ENCODE data around the gene TRIM42.

The TRIM42 gene

GRCh38 chr3:140709751-140710150 lies 31.9 kb downstream of the TRIM42 start:
- in situ Hi-C loops (cut with MboI; ENCODE audit: low sequenced_read_pairs) = no loop called here

- in situ Hi-C loops (cut with MboI; ENCODE audit: low sequenced_read_pairs) = no loop called here
Observed at GRCh38 chr3:140710711-140711389, 33.0 kb downstream of the TRIM42 start.

DNA sequence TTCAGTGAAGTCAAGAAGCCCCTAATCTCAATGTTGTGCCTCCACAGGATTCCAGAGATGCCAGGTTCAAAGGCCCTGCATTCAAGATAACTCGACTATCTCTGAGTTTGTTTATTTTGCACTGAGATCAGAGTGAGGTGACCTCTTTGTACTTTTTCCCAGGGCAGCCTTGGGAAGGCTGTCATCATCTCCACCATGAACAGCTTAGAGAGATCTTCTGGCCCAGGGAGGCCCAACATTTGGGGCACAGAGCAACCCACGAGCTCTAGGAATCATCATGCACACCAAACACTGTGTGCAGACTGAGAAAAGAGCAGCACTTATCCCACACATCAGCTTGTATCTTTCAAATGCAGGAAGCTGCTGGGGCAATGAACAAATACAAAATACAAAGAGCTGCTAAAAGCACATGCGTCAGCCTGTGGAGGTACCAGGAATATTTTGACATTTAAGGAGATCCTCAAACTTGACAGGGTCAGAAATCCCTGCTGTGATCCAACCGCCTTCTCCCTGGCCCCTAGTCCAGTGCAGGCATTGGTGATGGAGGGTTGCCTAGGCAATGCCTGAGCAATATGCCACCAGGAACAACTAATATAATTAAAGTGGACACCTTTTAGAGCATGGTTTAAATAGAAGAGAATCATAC lies 33.6 kb downstream of the TRIM42 start:
- in situ Hi-C loops (cut with MboI; ENCODE audit: low sequenced_read_pairs) = no loop called here

GRCh38 chr3:140712301-140712700 lies 34.4 kb downstream of the TRIM42 start:
- in situ Hi-C loops (cut with MboI; ENCODE audit: low sequenced_read_pairs) = no loop called here

DNA sequence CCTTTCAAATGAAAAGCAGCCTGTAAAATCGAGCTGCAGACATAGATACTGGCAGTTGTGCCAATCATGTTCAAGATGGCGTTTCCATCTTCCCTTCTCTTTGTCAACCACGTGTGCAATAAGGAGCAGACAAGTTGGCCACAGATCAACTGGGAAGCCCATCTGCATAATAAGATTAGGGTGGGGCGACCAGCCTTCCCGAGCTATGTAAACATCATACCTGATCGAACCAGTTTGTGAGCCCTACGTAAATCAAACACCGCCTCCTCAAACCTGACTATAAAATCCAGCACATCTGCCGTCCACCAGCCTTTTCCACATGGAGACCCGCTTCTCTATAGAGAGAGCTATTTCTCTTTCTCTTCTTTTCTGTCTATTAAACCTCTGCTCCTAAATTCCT lies 37.2 kb downstream of the TRIM42 start:
- in situ Hi-C loops (cut with MboI; ENCODE audit: low sequenced_read_pairs) = no loop called here

DNA sequence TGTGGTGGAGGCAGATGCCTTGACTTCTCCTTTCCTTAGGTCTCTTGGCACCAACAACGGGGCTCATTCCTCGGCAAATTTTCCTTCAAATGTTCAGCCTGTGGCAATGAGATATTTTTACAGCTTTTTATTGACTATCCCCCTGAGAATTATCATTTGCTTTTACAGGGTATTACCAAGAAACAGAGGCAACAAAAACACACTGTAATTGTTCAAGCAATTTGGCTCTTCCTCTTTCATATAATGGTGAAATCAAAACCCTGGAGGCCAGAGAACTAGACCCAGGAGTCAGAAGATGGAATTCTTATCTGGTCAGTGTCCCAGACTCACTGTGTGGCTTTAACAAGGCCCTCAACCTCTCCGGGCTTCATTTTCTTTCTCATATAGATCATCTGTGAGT lies 40.1 kb downstream of the TRIM42 start:
- in situ Hi-C loops (cut with MboI; ENCODE audit: low sequenced_read_pairs) = no loop called here

- in situ Hi-C loops (cut with MboI; ENCODE audit: low sequenced_read_pairs) = no loop called here
Observed at GRCh38 chr3:140719841-140720614, 42.2 kb downstream of the TRIM42 start.

DNA sequence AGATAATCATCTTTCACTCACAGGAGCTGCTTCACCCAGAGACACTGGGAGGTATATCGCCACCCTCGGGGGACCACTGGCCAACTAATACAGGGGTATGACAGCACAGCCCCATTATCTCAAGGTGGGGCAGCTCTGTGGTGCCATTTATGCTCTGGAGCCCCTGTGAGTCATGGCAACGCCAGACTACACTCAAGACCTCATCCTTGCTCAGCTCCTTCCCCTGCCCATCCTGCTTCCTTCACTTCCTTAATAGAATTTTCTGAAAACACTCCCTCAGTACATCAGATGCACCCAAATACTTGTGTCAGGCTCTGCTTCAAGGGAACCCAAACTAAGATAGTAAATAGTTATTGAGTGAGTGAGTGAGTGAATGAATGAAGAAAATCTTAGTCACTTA lies 45.7 kb downstream of the TRIM42 start:
- in situ Hi-C loops (cut with MboI; ENCODE audit: low sequenced_read_pairs) = no loop called here

DNA sequence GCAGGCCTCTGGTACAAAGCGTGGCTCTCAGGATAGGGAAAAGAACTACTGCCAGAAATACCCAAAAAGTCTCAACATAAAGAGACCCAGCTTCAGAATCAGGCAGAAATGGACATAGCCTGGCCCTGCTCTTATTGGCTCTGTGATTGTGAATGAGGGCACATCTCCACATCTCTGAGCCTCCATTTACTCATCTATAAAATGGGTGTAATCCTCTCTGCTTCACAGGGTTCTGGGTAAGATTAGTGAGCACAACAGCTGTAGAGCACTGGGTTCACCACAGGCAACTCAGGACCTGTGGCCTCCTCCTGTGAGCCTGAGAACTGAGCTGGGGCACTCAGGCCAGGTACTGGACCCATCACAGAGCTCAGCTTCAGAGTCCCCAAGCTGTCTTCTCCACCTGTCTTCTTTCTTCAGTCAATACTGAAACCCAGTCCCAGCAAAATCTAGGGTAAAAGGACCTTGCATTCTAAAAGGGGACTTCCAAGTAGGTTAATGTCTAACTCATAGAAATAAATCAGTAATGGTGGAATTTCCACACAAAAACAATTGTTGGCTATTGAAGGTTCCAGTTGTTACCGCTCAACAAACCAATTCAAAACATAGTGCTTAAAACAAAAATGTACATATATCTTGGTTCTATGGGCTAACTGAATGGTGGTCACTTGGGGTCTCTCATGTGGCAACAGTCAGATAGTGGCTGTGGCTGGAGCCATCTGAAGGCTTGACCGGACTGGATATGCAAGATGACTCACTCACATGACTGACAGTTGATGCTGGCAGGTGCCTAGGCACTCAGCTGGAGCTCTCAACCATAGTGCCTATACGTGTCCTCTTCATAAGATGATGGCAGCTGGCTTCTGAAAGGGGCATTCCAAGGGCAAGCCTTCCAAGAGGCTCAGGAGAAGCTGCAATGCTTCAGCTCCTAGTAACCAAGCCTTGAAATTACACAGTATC lies 47.3 kb downstream of the TRIM42 start:
- in situ Hi-C loops (cut with MboI; ENCODE audit: low sequenced_read_pairs) = no loop called here

DNA sequence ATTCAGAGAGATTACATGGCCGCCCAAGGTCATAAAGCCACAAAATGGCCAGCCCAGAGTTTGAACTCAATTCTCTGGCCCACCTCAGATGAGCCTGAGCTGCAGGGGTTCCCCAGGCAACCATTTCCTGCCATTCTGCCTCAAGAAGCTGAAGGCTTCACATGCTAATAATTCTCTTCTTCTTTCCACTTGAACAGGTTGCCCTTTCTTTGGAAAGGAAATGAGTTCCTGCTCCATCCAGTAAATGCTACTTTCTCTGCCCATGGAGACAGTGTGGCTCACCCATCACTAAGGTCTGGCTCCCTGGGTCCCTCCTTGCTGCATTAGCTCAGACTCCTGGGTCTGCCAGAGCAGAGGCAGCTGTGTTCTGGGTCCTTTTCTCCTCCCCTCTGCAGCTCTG lies 48.2 kb downstream of the TRIM42 start:
- in situ Hi-C loops (cut with MboI; ENCODE audit: low sequenced_read_pairs) = no loop called here

GRCh38 chr3:140727886-140728285 lies 50.0 kb downstream of the TRIM42 start:
- in situ Hi-C loops (cut with MboI; ENCODE audit: low sequenced_read_pairs) = no loop called here

DNA sequence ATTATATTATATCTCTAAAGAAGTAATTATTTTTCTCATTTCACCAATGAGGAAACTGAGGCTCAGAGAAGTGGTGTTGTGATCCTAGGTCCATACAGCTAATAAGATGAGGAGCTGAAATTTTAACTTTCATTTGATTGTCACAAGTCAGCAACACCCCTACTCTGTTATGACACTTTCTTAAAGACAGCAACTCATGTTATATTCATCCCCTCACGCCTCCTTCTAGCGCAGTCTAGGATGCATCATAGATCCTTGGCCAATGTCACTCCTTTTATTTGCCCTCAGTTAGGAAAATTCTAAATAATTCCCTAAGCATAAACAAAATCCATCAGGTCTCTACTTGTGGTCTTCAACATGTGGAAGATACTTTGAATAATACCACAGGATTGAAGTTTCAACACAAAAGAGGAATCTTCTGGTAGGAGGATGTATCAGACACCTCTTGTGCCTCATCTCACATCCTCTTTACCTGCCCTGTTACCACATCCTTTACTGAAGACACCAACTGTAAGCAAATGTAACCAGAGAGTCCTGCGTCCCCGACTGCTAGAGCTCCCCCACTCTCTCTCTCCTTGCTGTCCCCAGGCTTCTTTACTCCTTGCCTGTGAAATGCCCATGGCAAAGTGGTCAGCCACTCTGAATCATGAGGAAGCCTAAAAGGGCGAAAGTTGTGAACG lies 53.7 kb downstream of the TRIM42 start:
- in situ Hi-C loops (cut with MboI; ENCODE audit: low sequenced_read_pairs) = no loop called here

DNA sequence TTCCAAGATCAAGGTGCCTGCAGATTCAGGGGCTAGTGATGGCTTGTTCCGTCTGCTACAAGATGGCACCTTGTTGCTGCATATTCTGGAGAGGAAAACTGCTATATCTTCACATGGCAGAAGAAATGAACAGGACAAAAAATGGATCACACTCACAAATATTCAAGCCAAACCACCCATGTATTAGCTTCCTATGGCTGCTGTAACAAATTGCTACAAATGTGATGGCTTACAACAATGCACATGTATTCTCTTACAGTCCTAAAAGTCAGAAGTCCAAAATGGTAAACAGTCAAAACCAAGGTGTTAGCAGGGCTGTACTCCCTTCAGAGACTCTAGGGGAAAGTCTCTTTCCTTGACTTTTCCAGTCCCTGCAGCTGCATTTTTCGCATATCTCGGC lies 55.8 kb downstream of the TRIM42 start:
- in situ Hi-C loops (cut with MboI; ENCODE audit: low sequenced_read_pairs) = no loop called here

DNA sequence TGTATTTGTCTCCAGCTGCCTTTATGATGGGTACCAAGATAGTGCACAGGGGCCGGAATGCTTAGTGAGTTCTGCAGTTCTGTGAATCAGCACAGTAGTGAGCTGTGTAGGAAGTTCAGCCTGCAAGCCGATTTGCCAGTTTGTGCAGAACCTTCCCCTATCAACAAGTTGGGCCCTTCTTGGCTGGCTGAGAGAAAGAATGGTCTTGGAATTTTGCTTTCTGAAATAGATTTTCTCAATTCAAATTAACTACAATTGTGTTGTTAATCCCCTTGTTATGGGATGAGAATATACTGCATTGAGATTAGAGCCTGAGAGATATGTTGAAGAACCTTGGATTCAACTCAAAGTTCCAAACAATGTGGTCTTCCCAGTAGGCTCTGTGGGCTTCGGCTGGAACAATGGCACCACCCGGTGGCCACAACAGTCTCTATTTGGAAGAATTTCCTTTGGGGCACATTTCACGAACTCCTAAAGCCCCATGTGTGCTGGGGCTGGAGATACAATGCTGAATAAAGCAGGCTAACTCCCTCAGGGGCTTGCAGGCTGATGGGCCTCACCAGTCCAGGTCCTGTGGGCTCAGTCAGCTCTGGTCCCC lies 59.1 kb downstream of the TRIM42 start:
- in situ Hi-C loops (cut with MboI; ENCODE audit: low sequenced_read_pairs) = no loop called here

GRCh38 chr3:140742116-140742515 lies 64.3 kb downstream of the TRIM42 start:
- in situ Hi-C loops (cut with MboI; ENCODE audit: low sequenced_read_pairs) = no loop called here

DNA sequence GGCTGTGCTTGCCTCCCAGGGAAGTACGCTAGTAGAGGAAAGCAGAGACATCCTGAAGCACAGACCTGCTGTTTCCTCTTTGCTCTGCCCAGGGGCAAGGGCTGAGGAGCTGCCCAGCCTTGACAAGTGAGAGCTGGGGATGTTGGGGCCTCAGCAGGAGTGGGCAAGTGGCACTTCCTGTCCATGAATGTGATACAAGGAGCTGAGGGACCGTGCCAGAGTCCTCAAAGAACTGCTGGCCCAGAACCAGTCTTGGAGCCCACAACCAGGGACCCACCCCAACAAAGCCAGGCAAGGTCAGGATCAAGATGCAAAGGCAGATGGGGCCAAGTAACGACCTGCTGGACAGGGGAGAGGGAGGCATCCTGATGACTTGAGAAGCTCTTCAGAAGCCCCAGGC lies 70.3 kb downstream of the TRIM42 start:
- in situ Hi-C loops (cut with MboI; ENCODE audit: low sequenced_read_pairs) = no loop called here

GRCh38 chr3:140748903-140749302 lies 71.0 kb downstream of the TRIM42 start:
- in situ Hi-C loops (cut with MboI; ENCODE audit: low sequenced_read_pairs) = no loop called here

All from HL-60/S4 treated with retinoic acid at 250 ng/mL for 4 days and 3 days (cell line).